Sigmoid colon (tissue), 7 donors: ENCODE data around the gene MTO1. TPM values are rescaled to one million over a fixed set of nuclear protein-coding genes. Genes with fewer than 3 reads are reported as not detected.
"Not testable (repeated sequence)": the region's sequence is repeated elsewhere in the genome, so short reads cannot be mapped to it uniquely, and the experiment has no call there.

Experiments
- DNase-seq: peaks from one replicate; pipeline ENCODE4 v3.0.0-alpha.2; 2019
- H3K27ac ChIP-seq, 4 donors: fragments of 200-600 bp; sonication (generic); one replicate each; pipeline ENCODE4 v1.5.1; 2016 to 2019; ENCODE audit warnings: mild to moderate bottlenecking in 1 of 4
- H3K27me3 ChIP-seq, 3 donors: fragments of 200-600 bp; sonication (generic); one replicate each; pipeline ENCODE4 v1.5.1; 2019; ENCODE audit warnings: mild to moderate bottlenecking in 1 of 3
- H3K36me3 ChIP-seq, 4 donors: fragments of 200-600 bp; sonication (generic); one replicate each; pipeline ENCODE4 v1.5.1; 2016 to 2019
- H3K4me1 ChIP-seq, 4 donors: fragments of 200-600 bp; sonication (generic); one replicate each; pipeline ENCODE4 v1.5.1; 2017 to 2019
- H3K4me3 ChIP-seq, 4 donors: fragments of 200-600 bp; sonication (generic); one replicate each; pipeline ENCODE4 v1.5.1; 2017 to 2019; ENCODE audit warnings: mild to moderate bottlenecking in 2 of 4, moderate library complexity in 1 of 4
- H3K9me3 ChIP-seq, 4 donors: fragments of 200-600 bp in 3 of 4; sonication (generic) in 3 of 4; one replicate each; pipeline versions ENCODE4 v1.5.1 to v1.6.1; 2013 to 2019
- CTCF ChIP-seq, 4 experiments: fragments of 450-650 bp in 3 of 4; fragments of 200-600 bp in 1 of 4; IDR thresholded peaks; one replicate each; pipeline ENCODE4 v1.5.1; 2016 to 2019; ENCODE audit warnings: antibody characterized with exemption in 4 of 4, mild to moderate bottlenecking in 3 of 4, moderate library complexity in 2 of 4
- EP300 ChIP-seq, 4 donors: sonication (generic); formaldehyde crosslinking; IDR thresholded peaks; one replicate each; pipeline ENCODE4 v1.6.1; 2017; ENCODE audit warnings: antibody characterized with exemption in 4 of 4
- POLR2A ChIP-seq, 2 donors: fragments of 450-650 bp; IDR thresholded peaks; one replicate each; pipeline ENCODE4 v1.6.1; 2016; ENCODE audit warnings: antibody characterized with exemption in 2 of 2, mild to moderate bottlenecking in 2 of 2, moderate library complexity in 2 of 2
- POLR2AphosphoS5 ChIP-seq, 4 donors: sonication (generic); formaldehyde crosslinking; IDR thresholded peaks; one replicate each; pipeline ENCODE4 v1.6.1; 2017; ENCODE audit warnings: antibody characterized with exemption in 4 of 4
- WGBS, 2 donors: extraction: QIAGEN DNeasy Blood & Tissue Kit; methylation state at CpG; one replicate each; pipeline ENCODE4 v1.1.7; 2013; 5-methylcytosine and 5-hydroxymethylcytosine counted together
- intact Hi-C: fragments of 100-400 bp; cut with DNase I; formaldehyde crosslinking; loops from one replicate; pipeline ENCODE4 v1.15.1; 2023
- polyA plus RNA-seq, 3 donors: library from polyadenylated mRNA; stranded (reverse); fragments of 200-250 nt; gene quantifications; one replicate each; pipeline ENCODE4 v1.2.3, GENCODE V29; 2013
- total RNA-seq, 4 donors: library from RNA; depleted of rRNA; stranded (reverse); fragments of >200 nt; gene quantifications; one replicate each; pipeline ENCODE4 v1.1.0, GENCODE V29; 2016
- donor health status: healthy with polysubstance abuse.
- donor health status: Bipolar disorder and iron deficiency.
- donor health status: healthy.

The MTO1 gene
- total and polyA plus RNA-seq, 7 donors = 12.0 to 42.3 (median 17.9) TPM

GRCh38 chr6:73515204-73515655 is 53.7 kb downstream of the MTO1 start:
- Histone ChIP-seq H3K4me3 (no peak overlapping the region), H3K4me1 (peaks cover 0 to 48% (median 46%) of the 10 kb centered on the region in 4 donors)

GRCh38 chr6:73516514-73517489 is 55.3 kb downstream of the MTO1 start:
- peak overlapping the region; percentile 50 to 70 (median 55) for H3K27ac ChIP-seq
- WGBS, 2 donors = 62 to 72% methylated on average over 4 of the region's 4 CpGs
- H3K9me3 ChIP-seq = no peaks in the 10 kb centered on the region
- TF ChIP-seq POLR2A (IDR thresholded peaks at IDR 0.05) (no peak), EP300 (IDR thresholded peaks at IDR 0.05) (no peak), POLR2AphosphoS5 (IDR thresholded peaks at IDR 0.05) (peak in 1 of 4 donors; percentile 44)
- H3K36me3 ChIP-seq = peaks cover 7 to 58% (median 28%) of the 10 kb centered on the region in 4 donors
- H3K4me1 ChIP-seq = peaks cover 0 to 48% (median 46%) of the 10 kb centered on the region in 4 donors
- no peak for DNase-seq
- H3K4me3 ChIP-seq = peak overlapping the region in 1 of 4 donors; percentile 10
- intact Hi-C loops = no loop called here
- no peaks in the 10 kb centered on the region for H3K27me3 ChIP-seq

More at GRCh38 chr6:73515204-73515655, 53.7 kb downstream of the MTO1 start:
- Histone ChIP-seq H3K27me3 (no peaks in the 10 kb centered on the region), H3K27ac (peak overlapping the region; percentile 25 to 70 (median 52)), H3K36me3 (peaks cover 7 to 58% (median 28%) of the 10 kb centered on the region in 4 donors), H3K9me3 (no peaks in the 10 kb centered on the region)
- TF ChIP-seq CTCF (IDR thresholded peaks at IDR 0.05) = no peak
- intact Hi-C loops = loop anchor here (1.0 kb wide), 1 partner anchor 95 kb away; no protein-coding TSS in a partner anchor
- no peak for DNase-seq
- 30 to 37% methylated on average over 4 of the region's 4 CpGs for whole genome bisulfite sequencing, 2 donors

GRCh38 chr6:73518100-73518981 is 56.8 kb downstream of the MTO1 start:
- H3K27me3 ChIP-seq, H3K9me3 ChIP-seq, intact Hi-C loops, DNase-seq: not testable (repeated sequence)
- H3K27ac ChIP-seq = peak overlapping the region; percentile 92 to 100 (median 100)
- H3K4me1 ChIP-seq = peaks cover 0 to 62% (median 60%) of the 10 kb centered on the region in 4 donors
- peak; percentile 28 to 67 (median 57) for TF ChIP-seq POLR2AphosphoS5 (IDR thresholded peaks at IDR 0.05)
- H3K36me3 ChIP-seq = peaks cover 7 to 58% (median 28%) of the 10 kb centered on the region in 4 donors
- WGBS, 2 donors = 11 to 38% methylated on average over 15 to 16 of the region's 19 CpGs
- peak overlapping the region in 3 of 4 donors; percentile 12 to 85 (median 81) for H3K4me3 ChIP-seq

GRCh38 chr6:73518982-73519881 is 57.7 kb downstream of the MTO1 start:
- 2 to 15% methylated on average over 7 of the region's 8 CpGs for WGBS, 2 donors
- DNase-seq, H3K27me3 ChIP-seq, H3K9me3 ChIP-seq, intact Hi-C loops: not testable (repeated sequence)
- Histone ChIP-seq H3K4me3 (peak overlapping the region; percentile 80 to 85 (median 82)), H3K36me3 (peaks cover 7 to 53% (median 28%) of the 10 kb centered on the region in 4 donors), H3K27ac (peak overlapping the region; percentile 92 to 100 (median 100)), H3K4me1 (peaks cover 0 to 70% (median 64%) of the 10 kb centered on the region in 4 donors)

GRCh38 chr6:73519926-73520687 is 58.6 kb downstream of the MTO1 start:
- peak; percentile 26 to 76 (median 70) for TF ChIP-seq POLR2AphosphoS5 (IDR thresholded peaks at IDR 0.05)
- no peak for TF ChIP-seq POLR2A (IDR thresholded peaks at IDR 0.05)
- intact Hi-C loops = loop anchor here (2.0 to 5.0 kb wide), 2 partner anchors 58 to 135 kb away; partner anchors contain the start of gene MTO1
- peak; percentile 89 for DNase-seq

More at GRCh38 chr6:73519926-73520687, 58.6 kb downstream of the MTO1 start:
- H3K27me3 ChIP-seq = no peaks in the 10 kb centered on the region
- H3K9me3 ChIP-seq = no peaks in the 10 kb centered on the region
- WGBS, 2 donors = 1% methylated on average over 56 of the region's 56 CpGs
- peaks cover 0 to 65% (median 60%) of the 10 kb centered on the region in 4 donors for H3K4me1 ChIP-seq
- peak overlapping the region; percentile 92 to 100 (median 100) for H3K27ac ChIP-seq
- H3K4me3 ChIP-seq = peak overlapping the region; percentile 80 to 85 (median 82)
- peaks cover 7 to 44% (median 25%) of the 10 kb centered on the region in 4 donors for H3K36me3 ChIP-seq
